IMR-90 (cell line): ENCODE data around the gene SLC12A4. TPM values are rescaled to one million over a fixed set of nuclear protein-coding genes. Genes with fewer than 3 reads are reported as not detected.

Experiments used
- ATAC-seq: fragments of 200-7000 bp; cut with Tn5 transposase; 2 replicates; pipeline ENCODE4 v1.9.1; 2020; ENCODE audit warnings: low read depth, mild to moderate bottlenecking, moderate library complexity
- BruUV-seq: library from RNA; stranded (reverse); fragments of 400-500 nt; replicated peaks from 2 replicates; lab custom pipeline; 2021; lab: Mats Ljungman, UMichigan
- CTCF ChIA-PET: fragments of 300-600 bp; formaldehyde crosslinking; extraction: SDS; loops from one replicate; lab custom pipeline; 2021; ENCODE audit warnings: antibody characterized with exemption; lab: Yijun Ruan, JAX
- POLR2A ChIA-PET: fragments of 300-600 bp; sonication (Branson Sonifier 250); formaldehyde crosslinking; loops from one replicate; lab custom pipeline; 2022; ENCODE audit warnings: antibody characterized with exemption; ENCODE audit not compliant: unreplicated experiment; lab: Charles Lee
- DNase-seq: peaks from one replicate; pipeline ENCODE4 v3.0.0; 2013
- H2AFZ ChIP-seq: replicated peaks from 2 replicates; pipeline ENCODE3; 2013; ENCODE audit warnings: low read length, mild to moderate bottlenecking; ENCODE audit not compliant: poor library complexity
- H2AK5ac ChIP-seq: 2 replicates; pipeline ENCODE4 v1.6.1; 2013; ENCODE audit warnings: low read depth, low read length, inconsistent platforms
- H2AK9ac ChIP-seq: replicated peaks from 2 replicates; pipeline ENCODE3; 2013; ENCODE audit warnings: mild to moderate bottlenecking, low read depth, low read length, moderate library complexity; ENCODE audit not compliant: poor library complexity
- H2BK120ac ChIP-seq: 2 replicates; pipeline ENCODE4 v1.6.1; 2013; ENCODE audit warnings: low read depth, low read length, inconsistent platforms
- H2BK15ac ChIP-seq: 3 replicates; pipeline ENCODE4 v1.6.1; 2013; ENCODE audit warnings: low read depth, low read length, inconsistent platforms
- H2BK20ac ChIP-seq: 2 replicates; pipeline ENCODE4 v1.6.1; 2013; ENCODE audit warnings: low read depth, mild to moderate bottlenecking, inconsistent platforms, low read length, moderate library complexity
- H2BK5ac ChIP-seq: 2 replicates; pipeline ENCODE4 v1.6.1; 2013; ENCODE audit warnings: mild to moderate bottlenecking, low read depth, low read length, inconsistent platforms; ENCODE audit not compliant: poor library complexity, severe bottlenecking
- H3K14ac ChIP-seq: replicated peaks from 2 replicates; pipeline ENCODE4 v1.6.1; 2013; ENCODE audit warnings: low read depth, low read length, inconsistent platforms
- H3K18ac ChIP-seq: 2 replicates; pipeline ENCODE4 v1.6.1; 2013; ENCODE audit warnings: low read depth, low read length, control low read depth
- H3K23ac ChIP-seq: 2 replicates; pipeline ENCODE4 v1.6.1; 2013; ENCODE audit warnings: low read depth, low read length, inconsistent platforms
- H3K27ac ChIP-seq: 2 replicates; pipeline ENCODE4 v1.5.1; 2013; ENCODE audit warnings: mild to moderate bottlenecking, control low read depth, low read length; ENCODE audit not compliant: insufficient read depth
- H3K27me3 ChIP-seq: 2 replicates; pipeline ENCODE4 v1.6.1; 2013; ENCODE audit warnings: low read length; ENCODE audit not compliant: control insufficient read depth, insufficient read depth
- H3K36me3 ChIP-seq: 2 replicates; pipeline ENCODE4 v1.6.1; 2013; ENCODE audit warnings: low read length, mixed read lengths; ENCODE audit not compliant: control insufficient read depth, insufficient read depth
- H3K4ac ChIP-seq: 2 replicates; pipeline ENCODE4 v1.6.1; 2013; ENCODE audit warnings: low read depth, low read length, inconsistent platforms
- H3K4me1 ChIP-seq: 2 replicates; pipeline ENCODE4 v1.6.1; 2013; ENCODE audit warnings: low read length, mixed read lengths; ENCODE audit not compliant: control insufficient read depth, insufficient read depth
- H3K4me2 ChIP-seq: 2 replicates; pipeline ENCODE4 v1.6.1; 2013; ENCODE audit warnings: low read depth, mild to moderate bottlenecking, control low read depth, low read length, moderate library complexity
- H3K4me3 ChIP-seq: 2 replicates; pipeline ENCODE4 v1.5.1; 2013; ENCODE audit warnings: low read depth, mild to moderate bottlenecking, control low read depth, low read length, moderate library complexity; ENCODE audit not compliant: insufficient read depth
- H3K56ac ChIP-seq: 2 replicates; pipeline ENCODE4 v1.6.1; 2013; ENCODE audit warnings: low read length, inconsistent platforms; ENCODE audit not compliant: insufficient read depth; ENCODE audit errors: extremely low read depth
- H3K79me1 ChIP-seq, 2 experiments: 2 replicates each; pipeline ENCODE4 v1.6.1; 2013; ENCODE audit warnings: low read length in 2 of 2, inconsistent platforms in 1 of 2, low read depth in 1 of 2
- H3K9ac ChIP-seq: 2 replicates; pipeline ENCODE4 v1.6.1; 2013; ENCODE audit warnings: low read depth, low read length, control low read depth
- H3K9me1 ChIP-seq: 2 replicates; pipeline ENCODE4 v1.6.1; 2013; ENCODE audit warnings: low read length, inconsistent platforms; ENCODE audit not compliant: insufficient read depth
- H3K9me3 ChIP-seq: 2 replicates; pipeline ENCODE4 v1.6.1; 2013; ENCODE audit warnings: low read length; ENCODE audit not compliant: control insufficient read depth, insufficient read depth
- H4K20me1 ChIP-seq: 2 replicates; pipeline ENCODE4 v1.6.1; 2013; ENCODE audit warnings: low read length, inconsistent platforms; ENCODE audit not compliant: insufficient read depth
- H4K5ac ChIP-seq: 2 replicates; pipeline ENCODE4 v1.6.1; 2013; ENCODE audit warnings: mild to moderate bottlenecking, low read depth, low read length, control low read depth
- H4K8ac ChIP-seq, 2 experiments: 2 replicates each; pipeline ENCODE4 v1.6.1; 2013; ENCODE audit warnings: low read depth in 2 of 2, low read length in 2 of 2, control low read depth in 1 of 2, inconsistent platforms in 1 of 2
- H4K91ac ChIP-seq: 2 replicates; pipeline ENCODE4 v1.6.1; 2013; ENCODE audit warnings: low read depth, low read length, inconsistent platforms; ENCODE audit not compliant: insufficient read depth
- BHLHE40 ChIP-seq: fragments of 150-350 bp; IDR thresholded peaks from 2 replicates; pipeline ENCODE4 v1.6.1; 2016; ENCODE audit warnings: mild to moderate bottlenecking, low read depth, low read length
- CEBPB ChIP-seq: IDR thresholded peaks from 2 replicates; pipeline ENCODE4 v1.6.1; 2012; ENCODE audit warnings: low read depth, low read length, improper control_type of control experiment
- CHD1 ChIP-seq: IDR thresholded peaks from 2 replicates; pipeline ENCODE4 v1.6.1; 2012; ENCODE audit warnings: low read depth, low read length, improper control_type of control experiment
- CTCF ChIP-seq: conservative IDR thresholded peaks from 2 replicates; pipeline ENCODE4 v1.5.1; 2012; ENCODE audit warnings: mild to moderate bottlenecking, low read depth, low read length, improper control_type of control experiment
- ELK1 ChIP-seq: fragments of 150-350 bp; IDR thresholded peaks from 2 replicates; pipeline ENCODE4 v1.6.1; 2016; ENCODE audit warnings: low read depth, mild to moderate bottlenecking, low read length, moderate library complexity, borderline replicate concordance
- FOS ChIP-seq: fragments of 150-350 bp; IDR thresholded peaks from 2 replicates; pipeline ENCODE4 v1.6.1; 2016; ENCODE audit warnings: low read depth, low read length
- MAFK ChIP-seq: IDR thresholded peaks from 2 replicates; pipeline ENCODE4 v1.6.1; 2012; ENCODE audit warnings: low read depth, low read length, improper control_type of control experiment
- MAZ ChIP-seq: IDR thresholded peaks from 2 replicates; pipeline ENCODE4 v1.6.1; 2012; ENCODE audit warnings: low read depth, mild to moderate bottlenecking, low read length, improper control_type of control experiment, moderate library complexity, borderline replicate concordance
- MXI1 ChIP-seq: IDR thresholded peaks from 2 replicates; pipeline ENCODE4 v1.6.1; 2012; ENCODE audit warnings: low read depth, mild to moderate bottlenecking, low read length, moderate library complexity, borderline replicate concordance
- NFE2L2 ChIP-seq: fragments of 150-350 bp; IDR thresholded peaks from 2 replicates; pipeline ENCODE4 v1.6.1; 2016; ENCODE audit warnings: low read depth, mild to moderate bottlenecking, low read length
- POLR2A ChIP-seq: IDR thresholded peaks from 2 replicates; pipeline ENCODE4 v1.6.1; 2012; ENCODE audit warnings: mild to moderate bottlenecking, low read depth, low read length
- RAD21 ChIP-seq: IDR thresholded peaks from 2 replicates; pipeline ENCODE4 v1.6.1; 2012; ENCODE audit warnings: low read length, improper control_type of control experiment
- RCOR1 ChIP-seq: IDR thresholded peaks from 2 replicates; pipeline ENCODE4 v1.6.1; 2012; ENCODE audit warnings: mild to moderate bottlenecking, low read length, improper control_type of control experiment; ENCODE audit not compliant: insufficient replicate concordance
- RFX5 ChIP-seq: IDR thresholded peaks from 2 replicates; pipeline ENCODE4 v1.8.0; 2012; ENCODE audit warnings: low read depth, mild to moderate bottlenecking, low read length, moderate library complexity
- SMC3 ChIP-seq: fragments of 150-350 bp; IDR thresholded peaks from 2 replicates; pipeline ENCODE4 v1.6.1; 2016; ENCODE audit warnings: low read depth, mild to moderate bottlenecking, antibody characterized with exemption, low read length, moderate library complexity
- USF2 ChIP-seq: fragments of 150-350 bp; IDR thresholded peaks from 2 replicates; pipeline ENCODE4 v1.6.1; 2017; ENCODE audit warnings: mild to moderate bottlenecking, antibody characterized with exemption, low read length, low read depth
- WGBS, 2 experiments: methylation state at CpG; one replicate each; pipeline versions ENCODE4 v1.1.5 to v1.1.7; 2013; ENCODE audit warnings: missing lambda C conversion rate in 2 of 2; ENCODE audit not compliant: insufficient read length in 1 of 2; ENCODE audit errors: extremely low coverage in 2 of 2; 5-methylcytosine and 5-hydroxymethylcytosine counted together
- dilution Hi-C: fragments of 300-500 bp; cut with HindIII; formaldehyde crosslinking; loops from one replicate; pipeline ENCODE4 v1.14.3; 2018; ENCODE audit warnings: low sequenced_read_pairs; ENCODE audit not compliant: unreplicated experiment
- in situ Hi-C: fragments of 300-500 bp; cut with MboI; formaldehyde crosslinking; loops from 3 replicates; pipeline ENCODE4 v1.14.3; 2019; ENCODE audit warnings: low sequenced_read_pairs, inconsistent platforms, mixed read lengths
- intact Hi-C: fragments of 100-400 bp; cut with micrococcal nuclease; formaldehyde crosslinking; loops from 2 replicates; pipeline ENCODE4 v1.10.0; 2022
- polyA plus RNA-seq, 3 experiments: library from polyadenylated mRNA; depleted of rRNA; stranded (reverse); fragments of >200 nt; gene quantifications; 2 replicates each; pipeline ENCODE4 v1.2.3, GENCODE V29; 2012; ENCODE audit warnings: low replicate concordance in 1 of 3
- total RNA-seq: library from RNA; depleted of rRNA; stranded (reverse); fragments of >200 nt; gene quantifications from 2 replicates; pipeline ENCODE4 v1.2.3, GENCODE V29; 2012

The SLC12A4 gene
- total and polyA plus RNA-seq, 2 of the 4 experiments (the other 2 are of a cell fraction), result 36.6 to 132 TPM

- H2AFZ ChIP-seq, result no peak overlapping the region
- H4K8ac ChIP-seq, result no peak overlapping the region
- TF ChIP-seq RCOR1 (no peak), CHD1 (no peak), RAD21 (no peak), CEBPB (no peak), MAFK (no peak), CTCF (no peak), SMC3 (no peak), NFE2L2 (no peak), ELK1 (no peak), MAZ (no peak), MXI1 (no peak), FOS (no peak), BHLHE40 (no peak), POLR2A (no peak), USF2 (no peak), RFX5 (no peak)
- no TSS peak for BruUV-seq
- dilution Hi-C loops (no loop called here), in situ Hi-C loops (no loop called here), intact Hi-C loops (no loop called here)
- H4K5ac ChIP-seq, result no peak overlapping the region
- H2AK5ac ChIP-seq, result no peak overlapping the region
- no peak overlapping the region for H3K56ac ChIP-seq
- H2AK9ac ChIP-seq, result no peak overlapping the region
- no peaks in the 10 kb centered on the region for H3K36me3 ChIP-seq
- no peak overlapping the region for H2BK120ac ChIP-seq
- no peak overlapping the region for H3K23ac ChIP-seq
- ATAC-seq (no peak), DNase-seq (no peak)
- H3K9me3 ChIP-seq, result no peaks in the 10 kb centered on the region
- H3K9me1 ChIP-seq, result no peaks in the 10 kb centered on the region
- H3K27me3 ChIP-seq, result peaks cover 29% of the 10 kb centered on the region
- no peaks in the 10 kb centered on the region; the same call in 1 of the 2 replicates for H4K20me1 ChIP-seq
- ChIA-PET CTCF (no interaction called here), POLR2A (no interaction called here)
- no peak overlapping the region for H3K14ac ChIP-seq
- H3K27ac ChIP-seq, result no peak overlapping the region
- no peak overlapping the region for H3K4me3 ChIP-seq
- no peak overlapping the region for H3K4ac ChIP-seq
- H2BK15ac ChIP-seq, result no peak overlapping the region
- no peak overlapping the region for H4K91ac ChIP-seq
- no peak overlapping the region for H3K9ac ChIP-seq
- no peak overlapping the region for H2BK5ac ChIP-seq
- no CpG with 5 or more reads among the region's 9 CpGs for WGBS, 2 experiments
- no peaks in the 10 kb centered on the region for H3K79me1 ChIP-seq
- no peak overlapping the region for H3K4me2 ChIP-seq
- no peak overlapping the region for H3K18ac ChIP-seq
- H2BK20ac ChIP-seq, result no peak overlapping the region
- no peaks in the 10 kb centered on the region for H3K4me1 ChIP-seq
These were observed 9.2 kb upstream of the SLC12A4 start for GRCh38 chr16:67977469-67978227.
